Mesenchymal stem cell (in vitro differentiated cells and primary cell): Measurements from ENCODE around the gene METTL3.
A peak's percentile ranks its signal among the peaks of the same experiment; 100 is the strongest.

ENCODE experiments used
- DNase-seq: peaks from one replicate; pipeline ENCODE4 v3.0.0-alpha.2; 2013
- H2AFZ ChIP-seq: one replicate; pipeline ENCODE4 v1.6.1; 2013; ENCODE audit warnings: low read depth, mild to moderate bottlenecking, control low read depth, inconsistent platforms, low read length, moderate library complexity
- H2AK5ac ChIP-seq: 2 replicates; pipeline ENCODE4 v1.6.1; 2013; ENCODE audit warnings: low read length, moderate library complexity, mild to moderate bottlenecking, inconsistent platforms; ENCODE audit not compliant: severe bottlenecking
- H2BK120ac ChIP-seq: one replicate; pipeline ENCODE4 v1.6.1; 2013; ENCODE audit warnings: low read depth, mild to moderate bottlenecking, inconsistent platforms, low read length, moderate library complexity
- H2BK12ac ChIP-seq, 2 experiments: one replicate each; pipeline ENCODE4 v1.6.1; 2013; ENCODE audit warnings: inconsistent platforms in 2 of 2, low read length in 2 of 2, mild to moderate bottlenecking in 2 of 2, moderate library complexity in 2 of 2, control low read depth in 1 of 2
- H2BK15ac ChIP-seq: one replicate; pipeline ENCODE4 v1.6.1; 2013; ENCODE audit warnings: mild to moderate bottlenecking, low read depth, inconsistent platforms; ENCODE audit not compliant: poor library complexity, severe bottlenecking
- H2BK5ac ChIP-seq: 2 replicates; pipeline ENCODE4 v1.6.1; 2013; ENCODE audit warnings: low read depth, mild to moderate bottlenecking, low read length, control low read depth, inconsistent platforms; ENCODE audit not compliant: poor library complexity, severe bottlenecking
- H3K14ac ChIP-seq, 2 experiments: one replicate each; pipeline ENCODE4 v1.6.1; 2013; ENCODE audit warnings: inconsistent platforms in 2 of 2, low read length in 2 of 2, control low read depth in 1 of 2, mild to moderate bottlenecking in 1 of 2, moderate library complexity in 1 of 2
- H3K18ac ChIP-seq, 2 experiments: one replicate each; pipeline ENCODE4 v1.6.1; 2013; ENCODE audit warnings: inconsistent platforms in 2 of 2, low read length in 2 of 2, control low read depth in 1 of 2, low read depth in 1 of 2, mild to moderate bottlenecking in 1 of 2
- H3K23ac ChIP-seq, 2 experiments: one replicate each; pipeline ENCODE4 v1.6.1; 2013; ENCODE audit warnings: inconsistent platforms in 2 of 2, low read length in 2 of 2, mild to moderate bottlenecking in 2 of 2, moderate library complexity in 2 of 2, control low read depth in 1 of 2
- H3K27ac ChIP-seq: 2 replicates; pipeline ENCODE4 v1.5.1; 2013; ENCODE audit warnings: mild to moderate bottlenecking, moderate library complexity, low read length, control low read depth, inconsistent platforms; ENCODE audit not compliant: poor library complexity, severe bottlenecking
- H3K27me3 ChIP-seq, 2 experiments: 2 replicates each; pipeline versions ENCODE4 v1.6.1 to v1.7.0; 2013; ENCODE audit warnings: low read length in 2 of 2, mild to moderate bottlenecking in 2 of 2, moderate library complexity in 2 of 2, control low read depth in 1 of 2, inconsistent platforms in 1 of 2; ENCODE audit not compliant: control insufficient read depth in 1 of 2, insufficient read depth in 1 of 2
- H3K36me3 ChIP-seq, 2 experiments: 2 replicates each; pipeline versions ENCODE4 v1.6.1 to v1.7.0; 2013; ENCODE audit warnings: low read length in 2 of 2, control low read depth in 1 of 2, inconsistent platforms in 1 of 2, low read depth in 1 of 2, mild to moderate bottlenecking in 1 of 2; ENCODE audit not compliant: insufficient read depth in 2 of 2, control insufficient read depth in 1 of 2
- H3K4ac ChIP-seq, 2 experiments: one replicate each; pipeline ENCODE4 v1.6.1; 2013; ENCODE audit warnings: inconsistent platforms in 2 of 2, low read length in 2 of 2, mild to moderate bottlenecking in 2 of 2, moderate library complexity in 2 of 2, control low read depth in 1 of 2, low read depth in 1 of 2
- H3K4me1 ChIP-seq: 2 replicates; pipeline ENCODE4 v1.6.1; 2013; ENCODE audit warnings: low read depth, low read length, control low read depth; ENCODE audit not compliant: control insufficient read depth, insufficient read depth
- H3K4me2 ChIP-seq: 2 replicates; pipeline ENCODE4 v1.6.1; 2013; ENCODE audit warnings: low read length, mild to moderate bottlenecking, inconsistent platforms; ENCODE audit not compliant: poor library complexity, severe bottlenecking
- H3K4me3 ChIP-seq, 2 experiments: 2 replicates each; pipeline versions ENCODE4 v1.5.1 to v1.7.0; 2013; ENCODE audit warnings: low read length in 2 of 2, mild to moderate bottlenecking in 2 of 2, control low read depth in 1 of 2, low read depth in 1 of 2; ENCODE audit not compliant: insufficient read depth in 1 of 2
- H3K79me1 ChIP-seq: replicated peaks from 2 replicates; pipeline ENCODE4 v1.6.1; 2013; ENCODE audit warnings: mild to moderate bottlenecking, control low read depth, low read length, inconsistent platforms; ENCODE audit not compliant: poor library complexity, severe bottlenecking
- H3K9ac ChIP-seq: 2 replicates; pipeline ENCODE4 v1.7.0; 2013; ENCODE audit warnings: mild to moderate bottlenecking, low read length, moderate library complexity
- H3K9me3 ChIP-seq: 2 replicates; pipeline ENCODE4 v1.7.0; 2013; ENCODE audit warnings: mild to moderate bottlenecking, low read length; ENCODE audit not compliant: control insufficient read depth
- H4K8ac ChIP-seq: one replicate; pipeline ENCODE4 v1.6.1; 2013; ENCODE audit warnings: inconsistent platforms, mild to moderate bottlenecking, low read length, moderate library complexity
- H4K91ac ChIP-seq: one replicate; pipeline ENCODE4 v1.6.1; 2013; ENCODE audit warnings: mild to moderate bottlenecking, low read length, inconsistent platforms
- WGBS: methylation state at CpG from one replicate; pipeline ENCODE4 v1.1.7; 2013; ENCODE audit warnings: mixed read lengths; 5-methylcytosine and 5-hydroxymethylcytosine counted together

Gene METTL3

DNA sequence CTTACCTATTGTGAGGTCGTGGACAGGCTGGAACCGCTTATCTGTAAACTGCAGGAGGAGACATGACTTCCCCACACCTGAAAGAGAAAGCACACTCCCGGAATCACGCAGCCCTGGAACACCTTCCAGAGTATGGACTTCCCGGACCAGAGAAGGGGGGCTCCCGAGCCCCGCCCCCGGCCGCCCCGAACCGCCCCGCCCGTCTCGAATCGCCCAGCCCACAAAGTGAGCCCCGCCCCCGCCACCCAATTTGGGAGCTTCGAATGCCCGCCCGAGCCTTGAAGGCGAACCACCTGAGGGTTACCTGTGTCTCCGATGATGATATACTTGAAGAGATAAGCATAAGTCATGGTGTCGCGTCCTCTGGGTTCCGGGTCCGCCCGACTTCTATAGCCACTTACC, 34.6 kb downstream of the METTL3 start:
- Histone ChIP-seq H3K4ac (peak overlapping the region in 1 of 2 experiments; percentile 77), H2AFZ (no peak overlapping the region), H3K79me1 (peaks cover 7% of the 10 kb centered on the region), H3K14ac (peak overlapping the region in 1 of 2 experiments; percentile 75), H3K27ac (peak overlapping the region; percentile 83), H4K8ac (peak overlapping the region; percentile 72), H3K18ac (peak overlapping the region in 1 of 2 experiments; percentile 81), H3K9me3 (no peaks in the 10 kb centered on the region), H3K4me2 (peak overlapping the region; percentile 59), H3K23ac (no peak overlapping the region), H3K4me1 (peaks cover 3% of the 10 kb centered on the region), H2AK5ac (no peak overlapping the region), H3K27me3 (no peaks in the 10 kb centered on the region), H3K9ac (peak overlapping the region; percentile 94), H2BK120ac (peak overlapping the region; percentile 49), H2BK15ac (no peak overlapping the region), H3K36me3 (peaks cover 4 to 33% of the 10 kb centered on the region in 2 experiments), H2BK5ac (peak overlapping the region; percentile 83), H2BK12ac (no peak overlapping the region), H3K4me3 (peak overlapping the region; percentile 68 to 94), H4K91ac (no peak overlapping the region)
- 0% methylated on average over 22 of the region's 27 CpGs for WGBS
- DNase-seq, result peak; percentile 84

DNA sequence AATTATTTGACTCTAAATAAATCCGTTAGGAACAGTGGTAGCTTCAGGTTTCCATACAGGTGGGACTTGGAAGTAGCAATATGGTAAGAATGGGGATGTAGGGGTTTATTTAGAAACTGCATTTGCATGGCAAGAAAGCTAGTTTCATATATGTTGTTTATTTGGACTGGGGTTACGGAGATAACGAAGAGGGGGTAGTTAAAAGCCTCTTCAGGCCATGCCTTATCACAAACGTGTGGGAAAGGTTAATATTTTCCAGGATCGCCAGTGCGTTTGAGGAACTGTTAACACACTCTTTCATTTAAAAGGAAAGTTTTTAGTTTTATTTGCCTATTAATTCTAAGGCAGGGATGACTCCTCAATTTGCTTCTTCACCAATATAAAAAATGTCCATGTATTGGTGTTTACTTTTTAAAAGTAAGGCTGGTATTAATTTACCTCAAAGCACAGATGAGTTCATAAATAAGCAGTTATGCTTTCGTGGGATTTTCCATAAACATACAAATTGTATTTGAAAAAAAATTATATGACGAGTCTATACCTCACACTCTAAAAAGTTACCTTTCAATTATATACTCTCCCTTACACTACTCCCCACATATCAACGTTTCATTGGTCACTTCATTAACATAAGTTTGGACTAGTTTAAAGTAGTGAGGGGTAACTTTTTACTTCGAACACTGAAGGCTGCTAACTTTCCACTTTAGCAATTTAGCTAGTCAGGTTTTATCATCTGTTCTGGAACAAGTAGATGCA, 35.2 kb downstream of the METTL3 start:
- Histone ChIP-seq H3K27me3 (no peaks in the 10 kb centered on the region), H3K79me1 (peaks cover 10% of the 10 kb centered on the region), H4K91ac (no peak overlapping the region), H3K14ac (no peak overlapping the region), H3K23ac (no peak overlapping the region), H3K4me3 (peak overlapping the region; percentile 68 to 94), H3K4me1 (peaks cover 3% of the 10 kb centered on the region), H2BK12ac (no peak overlapping the region), H2AFZ (no peak overlapping the region), H2BK15ac (no peak overlapping the region), H2BK120ac (peak overlapping the region; percentile 49), H3K4me2 (peak overlapping the region; percentile 59), H3K4ac (no peak overlapping the region), H3K18ac (no peak overlapping the region), H3K36me3 (peaks cover 4 to 31% of the 10 kb centered on the region in 2 experiments), H4K8ac (peak overlapping the region; percentile 72), H3K9me3 (no peaks in the 10 kb centered on the region), H2AK5ac (no peak overlapping the region), H3K9ac (peak overlapping the region; percentile 94), H3K27ac (peak overlapping the region; percentile 51), H2BK5ac (no peak overlapping the region)
- WGBS, result 49% methylated on average over 6 of the region's 10 CpGs
- no peak for DNase-seq

DNA sequence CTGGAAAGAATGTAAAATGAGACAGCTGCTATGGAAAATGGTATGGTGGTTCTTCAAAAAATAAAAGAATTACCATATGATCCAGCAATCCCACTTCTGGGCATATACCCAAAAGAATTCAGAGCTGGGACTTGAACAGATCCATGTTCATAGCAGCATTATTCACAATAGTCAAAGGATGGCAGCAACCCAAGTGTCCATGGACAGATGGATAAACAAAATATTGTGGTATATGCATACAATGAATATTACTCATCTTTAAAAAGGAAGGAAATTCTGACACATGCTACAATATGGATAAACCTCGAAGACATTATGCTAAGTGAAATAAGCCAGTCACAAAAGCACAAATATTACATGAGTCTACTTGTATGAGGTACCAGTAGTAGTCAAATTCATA, 43.5 kb downstream of the METTL3 start:
- Histone ChIP-seq H3K23ac (no peak overlapping the region), H3K4ac (no peak overlapping the region), H2BK15ac (no peak overlapping the region), H3K4me1 (no peaks in the 10 kb centered on the region), H4K91ac (no peak overlapping the region), H3K79me1 (peaks cover 13% of the 10 kb centered on the region), H3K14ac (no peak overlapping the region), H3K18ac (no peak overlapping the region), H4K8ac (no peak overlapping the region), H2AFZ (no peak overlapping the region), H3K4me3 (no peak overlapping the region), H3K36me3 (peaks cover 20 to 82% of the 10 kb centered on the region in 2 experiments), H2AK5ac (no peak overlapping the region), H2BK5ac (no peak overlapping the region), H3K27ac (no peak overlapping the region), H3K9me3 (no peaks in the 10 kb centered on the region), H3K9ac (no peak overlapping the region), H2BK120ac (no peak overlapping the region), H3K27me3 (no peaks in the 10 kb centered on the region), H3K4me2 (no peak overlapping the region), H2BK12ac (no peak overlapping the region)
- DNase-seq, result peak; percentile 42
- no CpG with 5 or more reads among the region's 1 CpG for WGBS

DNA sequence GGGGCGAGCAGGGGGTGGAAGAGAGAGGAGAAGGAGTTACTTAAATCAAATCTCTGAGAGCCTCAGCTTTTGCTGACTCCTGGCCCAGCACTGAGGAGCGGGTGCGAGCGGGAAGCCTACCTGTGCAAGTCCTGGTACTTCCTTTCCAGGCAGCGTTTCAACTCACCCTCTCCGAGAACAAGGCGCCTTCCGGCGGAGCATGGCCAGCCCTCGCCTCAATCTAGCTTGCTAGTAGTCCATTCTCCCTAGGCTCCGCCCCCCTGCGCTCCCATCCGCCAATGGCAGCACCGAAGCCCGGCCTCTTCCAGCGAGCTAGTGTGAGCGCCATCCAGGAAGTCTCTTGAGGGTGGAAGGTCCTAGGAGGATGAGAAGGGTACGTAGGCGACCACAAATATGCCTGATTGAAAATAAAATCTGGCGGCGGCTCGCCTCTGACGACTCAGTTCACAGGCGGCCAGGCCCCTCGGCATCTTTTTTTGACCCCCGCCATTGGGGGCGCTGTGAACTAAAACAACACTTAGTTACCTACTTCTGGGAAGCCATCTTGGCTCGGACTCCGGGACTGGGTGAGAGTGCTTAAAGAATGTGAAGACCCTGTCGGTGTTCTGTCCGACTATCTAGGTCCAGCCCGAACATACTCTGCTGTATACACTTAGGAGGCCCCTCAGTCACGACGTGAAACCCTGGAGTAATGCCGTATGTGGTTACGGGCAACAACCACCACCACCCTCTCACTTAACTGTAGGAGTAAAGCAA, 55.0 kb downstream of the METTL3 start, which contains the start of gene CHD8:
TSS of gene CHD8 (minus strand) at position 212 of the 756 bp plus-strand sequence. CDS start 24,480 bp downstream, outside the sequence.
- no peak within 1 kb of the TSS for H2AK5ac ChIP-seq
- WGBS, result 3% methylated on average over 32 of the region's 36 CpGs
- H2BK12ac ChIP-seq, result peak within 1 kb of the TSS in 1 of 2 experiments; percentile 42
- peak within 1 kb of the TSS; percentile 100 for H4K8ac ChIP-seq
- DNase-seq, result peak; percentile 100
- peak within 1 kb of the TSS; percentile 76 for H2AFZ ChIP-seq
- peak within 1 kb of the TSS; percentile 19 for H2BK5ac ChIP-seq
- H2BK15ac ChIP-seq, result no peak within 1 kb of the TSS
- peaks cover 7 to 33% of the 10 kb centered on the region in 2 experiments for H3K36me3 ChIP-seq
- no peaks in the 10 kb centered on the region for H3K79me1 ChIP-seq
- peak within 1 kb of the TSS; percentile 66 to 92 for H3K18ac ChIP-seq
- peak within 1 kb of the TSS; percentile 52 for H2BK120ac ChIP-seq
- no peaks in the 10 kb centered on the region for H3K9me3 ChIP-seq
- peak within 1 kb of the TSS in 1 of 2 experiments; percentile 41 for H3K14ac ChIP-seq
- peaks cover 5% of the 10 kb centered on the region for H3K4me1 ChIP-seq
- H3K4ac ChIP-seq, result peak within 1 kb of the TSS in 1 of 2 experiments; percentile 97
- H3K27ac ChIP-seq, result peak within 1 kb of the TSS; percentile 96
- no peak within 1 kb of the TSS for H3K23ac ChIP-seq
- no peaks in the 10 kb centered on the region for H3K27me3 ChIP-seq
- peak within 1 kb of the TSS; percentile 100 for H3K9ac ChIP-seq
- H3K4me3 ChIP-seq, result peak within 1 kb of the TSS; percentile 87 to 96
- peak within 1 kb of the TSS; percentile 95 for H3K4me2 ChIP-seq
- H4K91ac ChIP-seq, result peak within 1 kb of the TSS; percentile 87
